Psoas muscle (tissue), 8 donors: ENCODE results near the gene ZNF397. TPM values are rescaled to one million over a fixed set of nuclear protein-coding genes. Genes with fewer than 3 reads are reported as not detected.

Source experiments
- ATAC-seq, 4 donors: fragments of 200-7000 bp; cut with Tn5 transposase; one replicate each; pipeline ENCODE4 v1.9.1; 2020; ENCODE audit warnings: moderate library complexity in 3 of 4, mild to moderate bottlenecking in 2 of 4
- DNase-seq, 2 donors: peaks; one replicate each; pipeline ENCODE4 v3.0.0-alpha.2; 2020
- H3K27ac ChIP-seq: fragments of 200-600 bp; one replicate; pipeline ENCODE4 v1.8.0; 2022
- H3K27me3 ChIP-seq, 3 donors: fragments of 200-600 bp in 1 of 3; one replicate each; pipeline versions ENCODE4 v1.6.1 to v1.8.0; 2013 to 2022; ENCODE audit warnings: low read length in 2 of 3, mild to moderate bottlenecking in 2 of 3, moderate library complexity in 1 of 3; ENCODE audit not compliant: insufficient read depth in 3 of 3
- H3K36me3 ChIP-seq, 2 donors: fragments of 200-600 bp in 1 of 2; one replicate each; pipeline versions ENCODE4 v1.6.1 to v1.8.0; 2013 to 2022; ENCODE audit warnings: low read depth in 1 of 2, mild to moderate bottlenecking in 1 of 2, moderate library complexity in 1 of 2; ENCODE audit not compliant: insufficient read depth in 1 of 2
- H3K4me1 ChIP-seq: fragments of 200-600 bp; one replicate; pipeline ENCODE4 v1.8.0; 2022
- H3K4me3 ChIP-seq: fragments of 200-600 bp; one replicate; pipeline ENCODE4 v1.8.0; 2022; ENCODE audit warnings: mild to moderate bottlenecking
- H3K9me3 ChIP-seq: fragments of 200-600 bp; one replicate; pipeline ENCODE4 v1.8.0; 2022
- WGBS, 3 donors: extraction: QIAGEN DNeasy Blood & Tissue Kit; methylation state at CpG; one replicate each; pipeline versions ENCODE4 v1.1.6 to v1.1.7; 2013; 5-methylcytosine and 5-hydroxymethylcytosine counted together
- intact Hi-C, 2 donors: fragments of 100-400 bp; cut with DNase I; formaldehyde crosslinking; loops; one replicate each; pipeline versions ENCODE4 v1.11.0 to v1.14.2; 2022
- long read RNA-seq, 2 donors: library from polyadenylated mRNA; unstranded; transcript quantifications; one replicate each; pipeline ENCODE4 v2.0.0, GENCODE V29; 2021
- polyA plus RNA-seq, 3 donors: library from polyadenylated mRNA; stranded (reverse); fragments of 200-250 nt; gene quantifications; one replicate each; pipeline ENCODE4 v1.2.3, GENCODE V29; 2013
- total RNA-seq, 4 donors: library from RNA; stranded (reverse); fragmentation: NEBNext Ultra II Directional in 2 of 4; extraction: Animal tissue kit (Norgen Biotek cat#: 25700) in 2 of 4; gene quantifications; one replicate each; pipeline versions ENCODE4 v1.2.1 to v1.2.4, GENCODE V29; 2021 to 2023
- TF ChIP-seq, protein P1 (sequence below): fragments of 200-600 bp; IDR thresholded peaks from one replicate; pipeline ENCODE4 v1.8.0; 2022; ENCODE audit warnings: antibody characterized with exemption
- donor health status: healthy with polysubstance abuse.
- donor health status: DM: no; HTN: no; CAD: no; lungs with moderate emphysema.
- donor health status: Bipolar disorder and iron deficiency.
- donor health status: healthy.
- donor health status: DM: yes; HTN: yes; CAD: no.
- donor health status: DM: no; HTN: no; CAD: no.
- donor health status: DM: no; HTN: no; CAD: no.
- donor health status: DM: yes; HTN: yes; CAD: no.

Gene ZNF397
- total RNA-seq (10 to 100 TPM; 13.7 to 25.0 (median 18.7) TPM), polyA plus RNA-seq (10 to 100 TPM; 10.5 to 34.5 (median 15.2) TPM)
- long read RNA-seq, donor 1, full-length matches to known transcripts: 4 of 9 reads
- long read RNA-seq, donor 1, partial matches to known transcripts: 1 of 9 reads
- long read RNA-seq, donor 1, other reads (novel, unspliced or antisense): 4 of 9 reads
- long read RNA-seq, donor 2, full-length matches to known transcripts: 5 of 13 reads
- long read RNA-seq, donor 2, partial matches to known transcripts: 1 of 13 reads
- long read RNA-seq, donor 2, other reads (novel, unspliced or antisense): 7 of 13 reads

DNA sequence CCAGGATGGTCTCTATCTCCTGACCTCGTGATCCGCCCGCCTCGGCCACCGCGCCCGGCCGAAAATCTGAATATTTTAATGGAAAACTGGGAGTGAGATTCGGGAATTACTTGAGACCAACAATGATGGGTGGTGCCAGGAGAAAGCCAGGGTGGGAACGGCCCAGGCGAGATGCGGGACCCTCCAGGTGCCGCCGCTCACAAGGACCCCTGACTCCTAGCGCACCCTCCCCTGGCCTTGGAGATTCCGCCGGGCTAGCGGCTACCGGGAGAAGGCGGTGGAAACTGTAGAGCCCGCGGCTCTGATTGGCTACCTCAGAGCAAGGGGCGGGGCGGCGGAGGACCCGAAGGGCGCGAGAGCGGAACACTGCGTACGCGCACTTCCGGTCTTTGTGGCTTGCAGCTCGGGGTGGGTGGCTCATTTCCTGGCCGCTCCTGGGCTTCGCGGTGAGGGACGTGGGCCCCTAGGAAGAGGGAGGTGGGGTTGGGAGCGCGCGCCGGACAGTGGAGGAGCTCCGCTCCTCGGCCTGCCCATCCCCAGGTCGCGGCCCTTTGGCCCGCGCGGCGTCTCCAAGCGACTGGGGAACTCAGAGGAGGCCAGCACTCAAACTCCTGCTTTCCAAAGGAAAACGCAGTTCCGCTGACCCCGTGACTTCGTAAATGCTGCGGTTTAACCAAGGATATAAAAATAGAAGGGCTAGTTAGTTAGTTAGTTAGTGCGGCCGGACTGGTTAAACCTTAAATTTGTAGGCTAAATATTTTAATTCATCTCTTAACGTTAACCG is at the start of gene ZNF397:
TSS of gene ZNF397 (plus strand) at position 371 of the 784 bp plus-strand sequence. CDS start 1,437 bp downstream, outside the sequence.
- peak within 1 kb of the TSS; percentile 99 for H3K27ac ChIP-seq
- intact Hi-C loops: loop anchor here (1.0 to 5.0 kb wide), 4 partner anchors 46 to 263 kb away; partner anchors contain the start of genes ZNF24 (in 1 of the 2) and ZSCAN30 (in 1 of the 2)

DNA sequence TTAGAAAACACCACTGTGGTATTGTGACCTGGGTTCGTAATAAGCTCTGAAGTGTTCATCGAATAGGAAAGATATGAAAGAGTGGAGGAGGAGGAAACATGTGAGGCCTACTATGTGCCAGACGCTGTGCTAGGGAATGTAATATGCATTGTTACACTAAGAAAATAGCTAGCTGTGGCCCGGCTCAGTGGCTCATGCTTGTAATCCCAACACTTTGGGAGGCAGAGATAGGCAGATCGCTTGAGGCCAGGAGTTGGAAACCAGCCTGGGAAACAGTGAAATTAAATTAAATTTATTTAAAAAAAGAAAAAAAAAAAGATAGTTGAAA is 49.2 kb upstream of the ZNF397 start:
- no peaks in the 10 kb centered on the region for H3K9me3 ChIP-seq
- WGBS, 3 donors: 80 to 84% (median 82%) methylated on average over 5 of the region's 5 CpGs
- H3K27ac ChIP-seq: no peak overlapping the region
- no peak for DNase-seq
- no peaks in the 10 kb centered on the region for H3K27me3 ChIP-seq
- intact Hi-C loops: no loop called here
- no peak overlapping the region for H3K4me3 ChIP-seq
- TF ChIP-seq, protein P1, sequence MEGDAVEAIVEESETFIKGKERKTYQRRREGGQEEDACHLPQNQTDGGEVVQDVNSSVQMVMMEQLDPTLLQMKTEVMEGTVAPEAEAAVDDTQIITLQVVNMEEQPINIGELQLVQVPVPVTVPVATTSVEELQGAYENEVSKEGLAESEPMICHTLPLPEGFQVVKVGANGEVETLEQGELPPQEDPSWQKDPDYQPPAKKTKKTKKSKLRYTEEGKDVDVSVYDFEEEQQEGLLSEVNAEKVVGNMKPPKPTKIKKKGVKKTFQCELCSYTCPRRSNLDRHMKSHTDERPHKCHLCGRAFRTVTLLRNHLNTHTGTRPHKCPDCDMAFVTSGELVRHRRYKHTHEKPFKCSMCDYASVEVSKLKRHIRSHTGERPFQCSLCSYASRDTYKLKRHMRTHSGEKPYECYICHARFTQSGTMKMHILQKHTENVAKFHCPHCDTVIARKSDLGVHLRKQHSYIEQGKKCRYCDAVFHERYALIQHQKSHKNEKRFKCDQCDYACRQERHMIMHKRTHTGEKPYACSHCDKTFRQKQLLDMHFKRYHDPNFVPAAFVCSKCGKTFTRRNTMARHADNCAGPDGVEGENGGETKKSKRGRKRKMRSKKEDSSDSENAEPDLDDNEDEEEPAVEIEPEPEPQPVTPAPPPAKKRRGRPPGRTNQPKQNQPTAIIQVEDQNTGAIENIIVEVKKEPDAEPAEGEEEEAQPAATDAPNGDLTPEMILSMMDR: no peak
- H3K4me1 ChIP-seq: no peaks in the 10 kb centered on the region
- ATAC-seq: no peak
- no peaks in the 10 kb centered on the region for H3K36me3 ChIP-seq

More for the DNA sequence above, at the start of gene ZNF397:
- TF ChIP-seq, protein P1: no peak
- 0% methylated on average over 60 of the region's 60 CpGs for WGBS, 3 donors
- no peaks in the 10 kb centered on the region for H3K9me3 ChIP-seq
- peak; percentile 99 for DNase-seq
- H3K36me3 ChIP-seq: peaks cover 21 to 36% of the 10 kb centered on the region in 2 donors
- H3K4me1 ChIP-seq: peaks cover 12% of the 10 kb centered on the region
- H3K27me3 ChIP-seq: no peaks in the 10 kb centered on the region
- peak; percentile 100 for ATAC-seq
- H3K4me3 ChIP-seq: peak within 1 kb of the TSS; percentile 90

DNA sequence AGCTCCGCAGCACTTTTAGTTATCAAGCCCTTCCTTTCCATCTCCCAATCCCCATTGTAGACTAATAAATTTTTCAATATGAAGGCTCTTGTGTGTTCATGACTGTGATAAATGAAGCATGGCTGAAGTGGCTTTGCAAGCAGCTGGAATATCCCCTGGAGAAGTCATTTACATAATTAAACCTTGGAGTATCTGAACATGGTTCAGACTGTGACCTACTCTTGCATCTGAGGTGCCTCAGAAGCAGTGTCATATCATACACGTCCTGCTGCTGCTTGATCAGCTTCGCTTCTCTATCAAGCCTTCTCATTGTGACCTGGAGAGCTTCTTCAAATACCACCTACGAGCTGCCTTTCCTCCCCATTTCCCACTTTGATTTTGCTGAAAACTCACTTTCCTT is 48.4 kb upstream of the ZNF397 start:
- intact Hi-C loops: no loop called here

DNA sequence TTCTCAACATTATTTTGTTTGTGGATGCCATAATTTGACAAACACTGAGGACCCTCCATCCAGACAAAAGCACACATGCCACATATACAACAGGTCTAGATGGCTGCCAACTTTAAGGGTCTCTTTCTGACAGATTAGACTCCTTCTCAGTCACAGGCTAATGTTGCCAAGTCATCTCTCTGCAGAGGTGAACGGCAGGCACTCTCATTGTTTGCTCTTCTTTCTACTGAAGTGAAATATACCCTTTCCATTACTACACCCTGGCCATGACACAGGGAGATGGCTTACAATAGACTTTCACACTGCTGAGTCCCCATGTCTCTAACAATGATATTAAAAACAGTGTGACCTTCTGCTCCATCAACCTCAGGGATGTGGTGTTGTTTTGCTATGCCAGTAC is 47.5 kb upstream of the ZNF397 start:
- intact Hi-C loops: no loop called here
- WGBS, 3 donors: 46 to 64% (median 59%) methylated on average over 1 of the region's 1 CpG
- no peak for DNase-seq
- TF ChIP-seq, protein P1: no peak
- no peak for ATAC-seq
- Histone ChIP-seq H3K9me3 (no peaks in the 10 kb centered on the region), H3K27ac (no peak overlapping the region), H3K4me3 (no peak overlapping the region), H3K27me3 (no peaks in the 10 kb centered on the region), H3K36me3 (no peaks in the 10 kb centered on the region), H3K4me1 (no peaks in the 10 kb centered on the region)

More for the DNA sequence above, 48.4 kb upstream of the ZNF397 start:
- WGBS, 3 donors: 87 to 94% (median 92%) methylated on average over 4 of the region's 4 CpGs
- Histone ChIP-seq H3K27me3 (no peaks in the 10 kb centered on the region), H3K9me3 (no peaks in the 10 kb centered on the region), H3K36me3 (no peaks in the 10 kb centered on the region), H3K4me3 (no peak overlapping the region), H3K27ac (no peak overlapping the region), H3K4me1 (no peaks in the 10 kb centered on the region)
- DNase-seq (no peak), ATAC-seq (no peak)
- TF ChIP-seq, protein P1: no peak
